ENCODE data around the gene ZNF639.

GRCh38 chr3:179286331-179286730 is 36.5 kb upstream of the ZNF639 start:
- TF ChIP-seq ETV6 (conservative IDR thresholded peaks at IDR 0.05 in 1 of 2, IDR thresholded peaks at IDR 0.05 in 1 of 2; ENCODE audit: borderline replicate concordance in 1 of 2, low read depth in 1 of 2) = no peak
- no peak for TF ChIP-seq CTCF (IDR thresholded peaks at IDR 0.05 in 2 of 3, conservative IDR thresholded peaks at IDR 0.05 in 1 of 3; ENCODE audit: control insufficient read depth in 2 of 3, extremely low read depth in 1 of 3, insufficient read depth in 1 of 3, low read depth in 3 of 3, low read length in 3 of 3)
- TF ChIP-seq ELK1 (IDR thresholded peaks at IDR 0.05; ENCODE audit: low read depth, low read length) = no peak
- TF ChIP-seq EZH2 (IDR thresholded peaks at IDR 0.05; ENCODE audit: borderline replicate concordance, control insufficient read depth, low read depth, low read length) = no peak

All from GM12878 (cell line).